ENCODE results near the gene PPP1R10.

Gene PPP1R10

GRCh38 chr6:30612213-30612612 lies 4.8 kb downstream of the PPP1R10 start:
- H3K27ac ChIP-seq = no peak overlapping the region; the same call in 1 of the 2 replicates
- TF ChIP-seq CTCF (conservative IDR thresholded peaks at IDR 0.05) = peak; percentile 66

- no peak for TF ChIP-seq CTCF (conservative IDR thresholded peaks at IDR 0.05)
- no peak overlapping the region for H3K27ac ChIP-seq
Measured at GRCh38 chr6:30611856-30612194, 5.2 kb downstream of the PPP1R10 start.

GRCh38 chr6:30611150-30611855 lies 5.7 kb downstream of the PPP1R10 start:
- no peak overlapping the region for H3K27ac ChIP-seq
- no peak for TF ChIP-seq CTCF (conservative IDR thresholded peaks at IDR 0.05)

GRCh38 chr6:30610065-30610464 lies 7.0 kb downstream of the PPP1R10 start:
- no peak overlapping the region for H3K27ac ChIP-seq
- no peak for TF ChIP-seq CTCF (conservative IDR thresholded peaks at IDR 0.05)

GRCh38 chr6:30603961-30604360 lies 13.1 kb downstream of the PPP1R10 start:
- no peak overlapping the region; the same call in 1 of the 2 replicates for H3K27ac ChIP-seq
- TF ChIP-seq CTCF (conservative IDR thresholded peaks at IDR 0.05) = no peak

- no peak for TF ChIP-seq CTCF (conservative IDR thresholded peaks at IDR 0.05)
- no peak overlapping the region for H3K27ac ChIP-seq
Measured at GRCh38 chr6:30601815-30602641, 15.0 kb downstream of the PPP1R10 start.

GRCh38 chr6:30601436-30601814 lies 15.6 kb downstream of the PPP1R10 start:
- no peak overlapping the region for H3K27ac ChIP-seq
- no peak for TF ChIP-seq CTCF (conservative IDR thresholded peaks at IDR 0.05)

Measured in VCaP (cell line).